Measurements from ENCODE around the gene TP53.

Gene TP53

DNA sequence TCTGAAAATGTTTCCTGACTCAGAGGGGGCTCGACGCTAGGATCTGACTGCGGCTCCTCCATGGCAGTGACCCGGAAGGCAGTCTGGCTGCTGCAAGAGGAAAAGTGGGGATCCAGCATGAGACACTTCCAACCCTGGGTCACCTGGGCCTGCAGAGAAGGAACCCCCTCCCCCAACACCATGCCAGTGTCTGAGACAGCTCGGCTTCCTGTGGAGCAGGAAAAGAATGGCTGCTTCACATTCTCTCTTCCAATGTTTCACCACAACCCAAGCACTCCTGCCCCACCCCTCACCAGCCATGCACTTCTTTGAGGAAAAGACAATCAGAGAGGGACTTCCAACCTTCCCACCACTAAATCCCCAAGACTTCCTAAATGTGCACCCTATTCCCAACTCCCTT lies 10.8 kb downstream of the TP53 start:
- H3K27ac Mint-ChIP-seq = peak overlapping the region in 1 of 2 donors; percentile 23
- H3K4me1 Mint-ChIP-seq (ENCODE audit: low read depth in 2 of 2) = peaks cover 11 to 13% of the 10 kb centered on the region in 2 donors
- peaks cover 58% of the 10 kb centered on the region for H3K36me3 Mint-ChIP-seq (ENCODE audit: insufficient read depth)

DNA sequence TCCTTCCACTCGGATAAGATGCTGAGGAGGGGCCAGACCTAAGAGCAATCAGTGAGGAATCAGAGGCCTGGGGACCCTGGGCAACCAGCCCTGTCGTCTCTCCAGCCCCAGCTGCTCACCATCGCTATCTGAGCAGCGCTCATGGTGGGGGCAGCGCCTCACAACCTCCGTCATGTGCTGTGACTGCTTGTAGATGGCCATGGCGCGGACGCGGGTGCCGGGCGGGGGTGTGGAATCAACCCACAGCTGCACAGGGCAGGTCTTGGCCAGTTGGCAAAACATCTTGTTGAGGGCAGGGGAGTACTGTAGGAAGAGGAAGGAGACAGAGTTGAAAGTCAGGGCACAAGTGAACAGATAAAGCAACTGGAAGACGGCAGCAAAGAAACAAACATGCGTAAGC lies 12.4 kb downstream of the TP53 start:
- no peak overlapping the region for H3K27ac Mint-ChIP-seq
- H3K4me1 Mint-ChIP-seq (ENCODE audit: low read depth in 2 of 2) = peaks cover 11 to 12% of the 10 kb centered on the region in 2 donors
- peaks cover 71% of the 10 kb centered on the region for H3K36me3 Mint-ChIP-seq (ENCODE audit: insufficient read depth)
- no peak for ATAC-seq (replicated peaks)
- no peaks in the 10 kb centered on the region for H3K27me3 Mint-ChIP-seq
- H3K9me3 Mint-ChIP-seq = peaks cover 0 to 6% of the 10 kb centered on the region in 2 donors
- no peak for DNase-seq
- no peak overlapping the region for H3K4me3 Mint-ChIP-seq

More for the DNA sequence above, 10.8 kb downstream of the TP53 start:
- H3K9me3 Mint-ChIP-seq = peaks cover 0 to 6% of the 10 kb centered on the region in 2 donors
- no peak for ATAC-seq (replicated peaks)
- no peak for DNase-seq
- no peaks in the 10 kb centered on the region for H3K27me3 Mint-ChIP-seq
- H3K4me3 Mint-ChIP-seq = no peak overlapping the region

DNA sequence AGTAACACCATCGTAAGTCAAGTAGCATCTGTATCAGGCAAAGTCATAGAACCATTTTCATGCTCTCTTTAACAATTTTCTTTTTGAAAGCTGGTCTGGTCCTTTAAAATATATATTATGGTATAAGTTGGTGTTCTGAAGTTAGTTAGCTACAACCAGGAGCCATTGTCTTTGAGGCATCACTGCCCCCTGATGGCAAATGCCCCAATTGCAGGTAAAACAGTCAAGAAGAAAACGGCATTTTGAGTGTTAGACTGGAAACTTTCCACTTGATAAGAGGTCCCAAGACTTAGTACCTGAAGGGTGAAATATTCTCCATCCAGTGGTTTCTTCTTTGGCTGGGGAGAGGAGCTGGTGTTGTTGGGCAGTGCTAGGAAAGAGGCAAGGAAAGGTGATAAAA lies 14.1 kb downstream of the TP53 start:
- Mint-ChIP-seq H3K9me3 (peaks cover 0 to 6% of the 10 kb centered on the region in 2 donors), H3K4me1 (ENCODE audit: low read depth in 2 of 2) (peaks cover 9 to 11% of the 10 kb centered on the region in 2 donors), H3K27me3 (no peaks in the 10 kb centered on the region), H3K4me3 (no peak overlapping the region), H3K27ac (no peak overlapping the region), H3K36me3 (ENCODE audit: insufficient read depth) (peaks cover 75% of the 10 kb centered on the region)
- DNase-seq = no peak
- ATAC-seq (replicated peaks) = no peak

DNA sequence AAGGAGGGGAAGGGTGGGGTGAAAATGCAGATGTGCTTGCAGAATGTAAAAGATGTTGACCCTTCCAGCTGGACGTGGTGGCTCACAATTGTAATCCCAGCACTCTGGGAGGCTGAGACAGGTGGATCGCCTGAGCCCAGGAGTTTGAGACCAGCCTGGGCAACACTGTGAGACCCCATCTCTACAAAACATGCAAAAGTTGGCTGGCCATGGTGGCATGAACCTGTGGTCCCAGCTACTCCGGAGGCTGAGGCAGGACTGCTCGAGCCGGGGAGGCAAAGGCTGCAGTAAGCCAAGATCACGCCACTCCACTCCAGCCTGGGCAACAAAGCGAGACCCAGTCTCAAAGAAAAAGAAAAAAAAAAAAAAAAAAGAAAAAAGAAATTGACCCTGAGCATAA lies 18.8 kb downstream of the TP53 start:
- H3K4me1 Mint-ChIP-seq (ENCODE audit: low read depth in 2 of 2) = no peaks in the 10 kb centered on the region
- H3K4me3 Mint-ChIP-seq = no peak overlapping the region
- DNase-seq = no peak
- no peaks in the 10 kb centered on the region for H3K27me3 Mint-ChIP-seq
- peaks cover 0 to 2% of the 10 kb centered on the region in 2 donors for H3K9me3 Mint-ChIP-seq
- ATAC-seq (replicated peaks) = no peak
- peak overlapping the region in 1 of 2 donors; percentile 44 for H3K27ac Mint-ChIP-seq
- peaks cover 54% of the 10 kb centered on the region for H3K36me3 Mint-ChIP-seq (ENCODE audit: insufficient read depth)

DNA sequence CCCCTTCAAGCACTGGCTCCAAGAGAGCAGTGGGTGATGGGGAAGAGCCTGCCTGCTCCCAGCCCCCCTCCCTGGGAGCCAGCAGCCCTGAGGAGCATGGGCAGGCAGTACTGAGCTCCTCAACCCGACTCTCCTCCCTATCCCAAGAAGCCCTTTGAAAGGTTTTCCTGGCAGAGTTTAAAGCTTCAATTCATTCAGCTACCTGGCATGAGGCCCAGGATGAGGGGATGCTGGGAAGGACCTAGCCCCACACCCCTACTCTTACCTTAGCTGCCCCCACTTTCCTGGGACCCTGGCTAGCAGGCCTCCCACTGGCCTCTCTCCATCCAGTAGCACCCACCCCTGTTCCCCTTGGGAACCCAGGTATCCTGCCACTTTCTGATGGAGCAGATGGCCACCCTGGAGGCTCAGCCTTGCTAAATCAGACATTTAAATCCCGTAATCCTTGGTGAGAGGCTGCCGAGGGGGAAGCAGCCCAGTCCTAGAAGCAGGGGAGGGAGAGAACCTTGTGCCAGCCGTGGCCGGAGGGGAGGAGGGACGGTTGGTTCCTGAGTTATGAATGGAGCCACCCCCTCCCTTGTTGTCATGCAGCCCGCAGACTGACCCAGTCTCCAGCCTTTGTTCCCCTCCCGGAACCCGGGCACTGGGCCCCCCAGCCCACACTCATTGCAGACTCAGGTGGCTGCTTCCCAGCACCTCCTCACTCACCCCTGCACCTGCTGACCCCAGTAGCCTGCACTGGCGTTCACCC lies 19.5 kb downstream of the TP53 start:
- Mint-ChIP-seq H3K27me3 (no peaks in the 10 kb centered on the region), H3K4me3 (no peak overlapping the region), H3K36me3 (ENCODE audit: insufficient read depth) (peaks cover 48% of the 10 kb centered on the region), H3K9me3 (no peaks in the 10 kb centered on the region), H3K4me1 (ENCODE audit: low read depth in 2 of 2) (no peaks in the 10 kb centered on the region), H3K27ac (peak overlapping the region in 1 of 2 donors; percentile 44)
- ATAC-seq (replicated peaks) = no peak
- no peak for DNase-seq

DNA sequence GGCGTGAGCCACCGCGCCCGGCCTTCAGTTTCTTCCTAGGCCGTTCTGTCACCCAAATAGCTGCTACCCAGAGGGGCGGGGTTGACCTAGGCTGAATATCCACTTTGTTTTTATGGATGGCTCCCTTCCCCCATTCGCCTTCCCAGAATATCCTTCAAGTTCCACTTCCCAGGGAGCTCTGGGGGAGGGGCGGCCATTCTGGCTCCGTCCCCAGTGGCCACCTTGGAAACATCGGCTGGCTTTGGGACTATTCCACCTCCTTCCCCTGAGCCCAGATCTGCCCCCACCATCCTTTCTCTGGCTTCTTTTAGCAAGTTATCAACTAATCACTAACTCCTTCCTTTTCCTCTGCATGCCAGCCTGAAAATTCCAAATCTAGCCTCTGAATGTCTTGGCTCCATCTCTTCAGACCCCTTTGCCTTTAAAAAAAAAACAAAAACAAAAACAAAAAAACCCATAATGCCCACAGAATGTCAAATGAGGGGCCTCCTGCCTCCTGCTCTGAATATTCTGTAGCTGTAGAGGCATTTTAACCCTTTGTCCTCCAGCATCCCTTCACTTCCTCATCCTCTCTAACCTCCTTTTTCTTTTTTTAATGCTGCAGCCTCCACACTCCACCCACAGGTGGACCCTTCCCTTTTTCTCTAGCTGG lies 30.2 kb downstream of the TP53 start:
- Mint-ChIP-seq H3K4me3 (no peak overlapping the region), H3K36me3 (ENCODE audit: insufficient read depth) (peaks cover 2% of the 10 kb centered on the region), H3K27me3 (peaks cover 16 to 26% of the 10 kb centered on the region in 2 donors), H3K9me3 (no peaks in the 10 kb centered on the region), H3K4me1 (ENCODE audit: low read depth in 2 of 2) (no peaks in the 10 kb centered on the region), H3K27ac (no peak overlapping the region)
- ATAC-seq (replicated peaks) (no peak), DNase-seq (no peak)

DNA sequence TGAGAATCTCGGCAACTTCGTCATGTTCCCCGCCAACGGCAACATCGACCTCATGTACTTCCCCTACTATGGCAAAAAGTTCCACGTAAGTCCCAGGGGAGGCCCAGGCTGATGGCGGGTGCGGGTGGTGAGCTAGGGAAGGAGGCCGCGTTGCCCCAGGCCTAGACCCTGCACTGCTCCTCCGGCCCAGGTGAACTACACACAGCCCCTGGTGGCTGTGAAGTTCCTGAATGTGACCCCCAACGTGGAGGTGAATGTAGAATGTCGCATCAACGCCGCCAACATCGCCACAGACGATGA lies 31.8 kb downstream of the TP53 start:
- DNase-seq = no peak
- Mint-ChIP-seq H3K4me1 (ENCODE audit: low read depth in 2 of 2) (peaks cover 6 to 7% of the 10 kb centered on the region in 2 donors), H3K4me3 (no peak overlapping the region), H3K27ac (no peak overlapping the region), H3K9me3 (no peaks in the 10 kb centered on the region), H3K27me3 (peaks cover 27 to 42% of the 10 kb centered on the region in 2 donors), H3K36me3 (ENCODE audit: insufficient read depth) (peaks cover 2% of the 10 kb centered on the region)
- ATAC-seq (replicated peaks) = no peak

DNA sequence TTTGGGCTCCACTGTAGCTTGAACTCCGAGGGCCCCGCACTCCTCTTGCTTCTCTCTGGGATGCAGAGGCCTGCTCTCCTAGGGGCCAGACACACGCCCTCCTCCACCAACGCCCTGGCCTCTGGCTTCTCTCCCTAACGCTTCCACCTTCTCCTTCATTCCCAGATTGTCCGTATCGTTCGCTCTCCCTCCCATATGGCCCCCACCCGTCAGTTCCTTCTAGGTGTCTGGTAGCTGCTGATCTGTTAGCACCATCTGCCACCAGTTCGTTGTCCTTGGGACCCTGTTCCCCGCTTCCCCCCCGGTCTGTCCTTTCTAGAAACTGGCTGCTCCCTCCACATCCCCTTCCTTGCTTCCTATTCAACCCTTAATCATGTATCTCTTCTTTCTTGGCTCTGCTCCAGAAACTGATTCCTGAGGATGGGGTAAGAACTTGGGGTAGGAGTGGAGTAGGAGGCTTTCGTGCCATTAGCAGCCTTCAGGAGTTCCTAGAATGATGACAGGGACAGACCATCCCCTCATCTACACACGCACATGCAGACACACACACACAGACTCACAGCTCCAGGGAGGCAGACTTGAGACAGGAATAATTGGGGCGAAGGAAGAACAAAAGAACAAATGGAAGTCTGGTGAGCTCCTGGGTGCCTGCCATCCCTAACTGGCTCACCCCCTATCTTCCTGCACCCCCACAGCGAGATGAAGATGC lies 32.3 kb downstream of the TP53 start:
- H3K36me3 Mint-ChIP-seq (ENCODE audit: insufficient read depth) = peaks cover 2% of the 10 kb centered on the region
- H3K4me3 Mint-ChIP-seq = no peak overlapping the region
- no peaks in the 10 kb centered on the region for H3K9me3 Mint-ChIP-seq
- no peak for DNase-seq
- no peak for ATAC-seq (replicated peaks)
- H3K27me3 Mint-ChIP-seq = peaks cover 32 to 47% of the 10 kb centered on the region in 2 donors
- H3K27ac Mint-ChIP-seq = no peak overlapping the region
- peaks cover 11 to 12% of the 10 kb centered on the region in 2 donors for H3K4me1 Mint-ChIP-seq (ENCODE audit: low read depth in 2 of 2)

DNA sequence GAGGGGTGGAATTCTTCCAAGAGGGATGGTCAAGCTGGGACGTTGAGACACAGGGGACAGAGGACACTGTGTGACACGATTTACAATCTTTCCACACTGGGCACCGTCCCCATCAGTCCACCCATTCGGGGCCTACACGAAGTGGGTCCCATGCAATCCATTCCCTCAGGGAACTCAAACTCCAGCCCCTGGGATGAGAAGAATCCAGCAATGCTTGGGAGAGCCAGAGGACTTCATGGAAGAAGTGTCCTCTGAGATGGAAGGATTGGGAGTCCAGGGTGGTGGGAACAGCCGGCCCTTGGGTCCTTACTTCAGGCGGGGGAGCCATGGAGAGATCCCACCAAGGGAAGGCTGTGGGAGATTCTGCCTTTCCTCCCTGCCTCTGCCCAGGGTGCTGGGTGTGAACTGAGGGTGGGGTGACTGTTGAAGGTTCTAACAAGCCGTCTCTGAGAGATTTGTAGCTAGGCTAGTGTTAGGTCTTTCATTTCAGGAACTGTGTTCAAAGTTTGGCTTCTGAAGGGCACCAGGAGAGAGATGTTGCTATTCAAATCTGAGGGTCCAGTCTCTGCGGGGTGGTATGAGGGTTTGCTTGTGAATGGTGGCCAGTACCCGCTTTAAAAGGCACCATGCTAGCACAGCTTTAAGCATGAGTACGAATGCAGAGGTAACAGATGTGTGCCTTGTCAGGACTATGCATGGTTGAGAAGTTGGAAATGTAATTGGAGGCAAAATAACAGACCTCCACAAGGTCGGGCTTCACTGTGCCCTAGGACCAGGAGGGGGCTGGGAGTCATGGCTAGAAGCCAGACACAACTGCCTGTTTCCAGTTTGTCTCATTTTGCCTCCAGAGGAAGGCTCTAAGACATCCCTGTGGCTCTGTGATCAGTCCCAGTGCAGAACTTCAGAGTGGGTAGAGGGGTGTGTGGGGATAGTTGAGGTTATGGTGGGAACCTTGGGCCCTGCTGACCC lies 34.6 kb downstream of the TP53 start:
- Mint-ChIP-seq H3K9me3 (no peaks in the 10 kb centered on the region), H3K4me1 (ENCODE audit: low read depth in 2 of 2) (peaks cover 14 to 15% of the 10 kb centered on the region in 2 donors), H3K27me3 (peaks cover 42 to 66% of the 10 kb centered on the region in 2 donors), H3K4me3 (peak overlapping the region; percentile 79 to 88), H3K27ac (no peak overlapping the region), H3K36me3 (ENCODE audit: insufficient read depth) (peaks cover 2% of the 10 kb centered on the region)
- ATAC-seq (replicated peaks) (no peak), DNase-seq (no peak)

DNA sequence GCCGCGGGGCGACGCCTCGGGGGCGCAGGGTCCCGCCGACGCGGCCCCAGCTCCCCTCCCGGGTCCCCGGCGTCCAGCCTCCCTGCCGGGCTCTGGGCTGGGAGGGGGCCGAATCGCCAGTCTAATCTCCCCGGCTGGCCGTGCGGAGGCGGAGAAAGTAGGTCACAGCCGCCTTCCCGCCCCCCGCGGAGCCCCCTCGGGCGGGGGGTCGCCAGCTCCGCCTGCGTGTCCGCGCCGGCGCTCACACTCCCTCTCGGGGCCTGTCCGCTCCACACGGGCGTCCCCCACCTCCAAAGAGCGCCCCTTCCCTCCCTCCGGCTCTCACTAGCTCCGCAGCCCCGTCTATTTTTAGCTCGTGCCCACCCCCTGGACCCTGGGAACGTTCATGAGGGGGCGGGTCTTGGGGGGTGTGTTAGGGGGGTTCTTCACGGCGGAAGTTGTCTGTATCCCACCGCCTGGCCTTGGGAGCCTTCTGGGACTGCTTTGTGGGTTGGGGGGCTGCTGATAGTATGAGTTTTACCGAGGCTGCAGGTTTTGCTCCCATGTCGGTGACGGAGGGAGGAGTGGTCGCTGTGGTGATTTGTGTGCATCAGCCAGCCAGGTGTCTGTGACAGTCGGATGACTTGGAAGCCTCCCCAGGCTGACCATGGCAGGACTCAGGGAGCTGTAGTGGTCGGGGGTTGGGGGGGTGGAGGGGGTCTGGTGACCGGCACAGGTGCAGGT lies 35.5 kb downstream of the TP53 start:
- ATAC-seq (replicated peaks) (no peak), DNase-seq (no peak)
- peaks cover 14 to 15% of the 10 kb centered on the region in 2 donors for H3K4me1 Mint-ChIP-seq (ENCODE audit: low read depth in 2 of 2)
- no peaks in the 10 kb centered on the region for H3K9me3 Mint-ChIP-seq
- H3K27ac Mint-ChIP-seq = no peak overlapping the region
- peak overlapping the region; percentile 79 to 88 for H3K4me3 Mint-ChIP-seq
- peaks cover 2% of the 10 kb centered on the region for H3K36me3 Mint-ChIP-seq (ENCODE audit: insufficient read depth)
- peaks cover 47 to 64% of the 10 kb centered on the region in 2 donors for H3K27me3 Mint-ChIP-seq

DNA sequence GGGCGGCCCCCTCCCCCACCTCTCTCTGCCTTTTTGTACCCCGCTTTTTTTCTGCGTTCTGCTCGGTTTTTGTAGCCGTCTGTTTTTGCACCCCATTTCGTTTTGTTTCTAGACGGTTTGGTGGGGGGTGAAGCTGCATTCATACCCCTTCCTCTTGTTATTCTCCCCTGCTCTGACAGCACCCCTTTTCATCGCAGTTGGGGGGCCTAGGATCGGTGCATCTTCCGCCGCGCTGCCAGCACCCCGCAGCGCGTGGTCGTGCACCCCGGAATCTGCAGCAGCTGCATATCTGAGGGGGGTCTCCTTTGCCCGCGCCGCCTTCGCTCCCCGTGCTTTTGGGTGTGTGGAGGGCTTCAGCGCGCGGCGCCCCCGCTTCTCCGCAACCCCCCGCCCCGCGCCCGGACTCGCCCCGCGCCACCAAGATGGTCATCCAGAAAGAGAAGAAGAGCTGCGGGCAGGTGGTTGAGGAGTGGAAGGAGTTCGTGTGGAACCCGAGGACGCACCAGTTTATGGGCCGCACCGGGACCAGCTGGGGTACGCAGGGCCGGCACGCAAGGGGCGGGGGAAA lies 36.1 kb downstream of the TP53 start:
- H3K27ac Mint-ChIP-seq = peak overlapping the region in 1 of 2 donors; percentile 86
- H3K9me3 Mint-ChIP-seq = no peaks in the 10 kb centered on the region
- peaks cover 54 to 70% of the 10 kb centered on the region in 2 donors for H3K27me3 Mint-ChIP-seq
- peak overlapping the region; percentile 79 to 88 for H3K4me3 Mint-ChIP-seq
- peak; percentile 14 for ATAC-seq (replicated peaks)
- peaks cover 2% of the 10 kb centered on the region for H3K36me3 Mint-ChIP-seq (ENCODE audit: insufficient read depth)
- no peak for DNase-seq
- peaks cover 14 to 15% of the 10 kb centered on the region in 2 donors for H3K4me1 Mint-ChIP-seq (ENCODE audit: low read depth in 2 of 2)

DNA sequence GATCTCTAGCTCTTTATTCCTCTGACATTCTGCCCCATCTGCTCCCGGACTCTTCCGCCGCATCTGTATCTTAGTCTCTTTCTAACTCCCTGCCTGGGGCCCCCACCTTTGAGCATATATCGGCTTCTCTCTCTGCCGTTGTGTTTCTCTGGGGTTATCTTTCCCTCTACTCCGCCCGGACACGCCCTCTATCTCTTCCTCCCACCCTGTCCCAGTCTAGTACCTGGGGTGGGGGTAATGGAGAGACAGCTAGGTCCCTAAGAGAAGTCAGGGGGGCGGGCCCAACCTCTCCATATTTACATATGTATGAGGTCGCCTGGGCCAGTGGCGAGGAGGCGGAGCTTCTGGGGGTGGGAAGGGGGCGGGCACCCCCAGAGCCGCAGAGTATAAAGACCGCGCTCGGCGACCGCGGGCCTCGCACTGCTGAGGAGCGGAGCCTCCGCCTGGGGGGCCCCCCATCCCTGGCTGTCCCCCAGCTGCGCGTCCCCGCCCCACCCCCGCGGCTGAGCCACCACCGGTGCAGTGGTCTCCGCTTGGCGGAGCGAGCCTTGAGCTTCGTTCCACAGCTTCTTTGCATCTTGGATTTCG lies 36.7 kb downstream of the TP53 start, which contains the start of gene ATP1B2:
ATP1B2 (plus strand) TSS at position 418 of the 588 bp plus-strand sequence. CDS start 593 bp downstream, outside the sequence.
- peak within 1 kb of the TSS; percentile 14 to 86 for H3K27ac Mint-ChIP-seq
- ATAC-seq (replicated peaks) = peak; percentile 91
- no peaks in the 10 kb centered on the region for H3K9me3 Mint-ChIP-seq
- peak; percentile 54 to 64 (median 60) for DNase-seq
- H3K27me3 Mint-ChIP-seq = peaks cover 58 to 75% of the 10 kb centered on the region in 2 donors
- peaks cover 14 to 15% of the 10 kb centered on the region in 2 donors for H3K4me1 Mint-ChIP-seq (ENCODE audit: low read depth in 2 of 2)
- H3K36me3 Mint-ChIP-seq (ENCODE audit: insufficient read depth) = peaks cover 2% of the 10 kb centered on the region
- H3K4me3 Mint-ChIP-seq = peak within 1 kb of the TSS; percentile 79 to 88

All from effector memory CD8-positive, alpha-beta T cell (primary cell).